ENCODE data around the gene TRHDE.

Gene TRHDE

GRCh38 chr12:72337382-72337781 lies 65.2 kb downstream of the TRHDE start:
- no peak overlapping the region for H3K27ac ChIP-seq (replicated peaks)
- no peak for DNase-seq (ENCODE audit: low read depth in 1 of 2, low spot score in 1 of 2)
- H3K27me3 ChIP-seq (ENCODE audit: insufficient read depth, poor library complexity, severe bottlenecking), result no peaks in the 10 kb centered on the region
- no peak overlapping the region for H3K4me3 ChIP-seq (replicated peaks; ENCODE audit: insufficient read depth, low read length)
- TF ChIP-seq SPI1 (IDR thresholded peaks at IDR 0.05; ENCODE audit: borderline replicate concordance, low read depth) (no peak), REST (IDR thresholded peaks at IDR 0.05; ENCODE audit: insufficient replicate concordance, low read depth) (no peak), POLR2AphosphoS5 (IDR thresholded peaks at IDR 0.05; ENCODE audit: low read depth) (no peak), GABPA (IDR thresholded peaks at IDR 0.05; ENCODE audit: low read depth) (no peak), CTCF (IDR thresholded peaks at IDR 0.05; ENCODE audit: insufficient read depth, low read length) (no peak)

DNA sequence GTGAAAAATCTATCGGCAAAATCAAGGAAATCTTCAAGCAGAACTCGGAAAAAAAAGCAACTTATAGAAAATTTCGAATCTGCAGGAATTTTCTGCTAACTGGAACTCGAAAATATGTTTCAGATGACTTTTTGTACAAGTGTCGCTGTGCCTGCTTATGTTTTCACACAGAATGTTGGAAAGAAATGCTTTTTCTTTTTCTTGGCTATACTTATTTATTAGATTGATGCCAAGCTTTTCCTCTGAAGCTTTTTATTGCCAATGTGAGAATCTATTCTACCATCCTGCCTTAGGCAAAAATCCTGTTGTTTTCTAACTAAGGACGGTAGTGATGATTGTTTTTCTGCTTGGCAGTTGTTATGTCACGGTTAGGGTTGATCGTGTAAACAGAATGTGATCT lies 65.8 kb downstream of the TRHDE start:
- Histone ChIP-seq H3K27me3 (ENCODE audit: insufficient read depth, poor library complexity, severe bottlenecking) (no peaks in the 10 kb centered on the region), H3K27ac (replicated peaks) (no peak overlapping the region), H3K4me3 (replicated peaks; ENCODE audit: insufficient read depth, low read length) (no peak overlapping the region)
- TF ChIP-seq SPI1 (IDR thresholded peaks at IDR 0.05; ENCODE audit: borderline replicate concordance, low read depth) (no peak), POLR2AphosphoS5 (IDR thresholded peaks at IDR 0.05; ENCODE audit: low read depth) (no peak), GABPA (IDR thresholded peaks at IDR 0.05; ENCODE audit: low read depth) (no peak), CTCF (IDR thresholded peaks at IDR 0.05; ENCODE audit: insufficient read depth, low read length) (no peak), REST (IDR thresholded peaks at IDR 0.05; ENCODE audit: insufficient replicate concordance, low read depth) (no peak)
- DNase-seq (ENCODE audit: low read depth in 1 of 2, low spot score in 1 of 2), result no peak

DNA sequence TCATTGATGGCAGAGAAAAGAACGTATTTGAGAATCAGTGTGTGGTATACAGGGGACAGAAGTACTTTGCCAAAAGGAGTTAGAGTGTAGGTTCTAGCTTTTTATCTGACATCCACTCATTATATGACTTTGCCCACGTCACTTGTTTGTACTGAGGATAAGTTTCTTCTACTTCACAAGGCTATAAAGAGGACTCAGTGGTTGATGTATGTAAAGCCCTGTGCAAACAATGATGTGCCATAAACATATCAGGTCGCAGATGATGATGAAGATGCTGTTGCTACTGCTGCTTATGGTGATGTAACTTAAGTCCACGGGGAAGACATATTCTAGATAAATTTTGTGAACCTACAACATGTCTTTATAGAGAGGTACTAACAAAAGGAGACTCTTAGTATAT lies 66.3 kb downstream of the TRHDE start:
- no peak overlapping the region for H3K27ac ChIP-seq (replicated peaks)
- DNase-seq (ENCODE audit: low read depth in 1 of 2, low spot score in 1 of 2), result no peak
- no peaks in the 10 kb centered on the region for H3K27me3 ChIP-seq (ENCODE audit: insufficient read depth, poor library complexity, severe bottlenecking)
- H3K4me3 ChIP-seq (replicated peaks; ENCODE audit: insufficient read depth, low read length), result no peak overlapping the region
- TF ChIP-seq SPI1 (IDR thresholded peaks at IDR 0.05; ENCODE audit: borderline replicate concordance, low read depth), result no peak
- no peak for TF ChIP-seq GABPA (IDR thresholded peaks at IDR 0.05; ENCODE audit: low read depth)
- no peak for TF ChIP-seq REST (IDR thresholded peaks at IDR 0.05; ENCODE audit: insufficient replicate concordance, low read depth)
- no peak for TF ChIP-seq CTCF (IDR thresholded peaks at IDR 0.05; ENCODE audit: insufficient read depth, low read length)
- TF ChIP-seq POLR2AphosphoS5 (IDR thresholded peaks at IDR 0.05; ENCODE audit: low read depth), result no peak

Measured in HL-60 (cell line).